ENCODE measurements around the gene SOD1.
"Not testable (repeated sequence)": the region's sequence is repeated elsewhere in the genome, so short reads cannot be mapped to it uniquely, and the experiment has no call there.

Gene SOD1

GRCh38 chr21:31659536-31660258 lies at the start of gene SOD1:
Gene SOD1 (plus strand): TSS chr21:31659693. CDS start chr21:31659770, 77 bp downstream.
- DNase-seq (ENCODE audit: low read depth, low spot score) = peak; percentile 48
- H3K27ac ChIP-seq = peak within 1 kb of the TSS; percentile 64

- DNase-seq (ENCODE audit: low read depth, low spot score) = no peak
- H3K27ac ChIP-seq = no peak overlapping the region
These were observed 48.0 kb upstream of the SOD1 start for GRCh38 chr21:31611445-31611844.

GRCh38 chr21:31612894-31613785 lies 46.4 kb upstream of the SOD1 start:
- H3K27ac ChIP-seq = no peak overlapping the region
- DNase-seq (ENCODE audit: low read depth, low spot score) = no peak

- no peak overlapping the region for H3K27ac ChIP-seq
- DNase-seq (ENCODE audit: low read depth, low spot score) = no peak
These were observed 44.8 kb upstream of the SOD1 start for GRCh38 chr21:31614705-31615104.

DNA sequence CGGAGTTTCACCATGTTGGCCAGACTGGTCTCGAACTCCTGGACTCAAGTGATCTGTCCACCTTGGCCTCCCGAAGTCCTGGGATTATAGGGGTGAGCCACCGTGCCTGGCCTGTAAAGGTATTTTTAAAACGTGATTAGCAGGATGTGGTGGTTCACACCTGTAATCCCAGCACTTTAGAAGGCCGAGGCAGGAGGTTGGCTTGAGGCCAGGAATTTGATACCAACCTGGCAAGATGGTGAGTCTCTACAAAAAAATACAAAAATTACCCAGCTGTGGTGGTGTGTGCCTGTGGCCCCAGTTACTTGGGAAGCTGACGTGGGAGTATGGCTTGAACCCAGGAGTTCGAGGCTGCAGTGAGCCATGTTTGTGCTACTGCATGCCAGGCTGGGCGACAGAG lies 43.3 kb upstream of the SOD1 start:
- no peak for DNase-seq (ENCODE audit: low read depth, low spot score)
- no peak overlapping the region for H3K27ac ChIP-seq

GRCh38 chr21:31618696-31619430 lies 40.6 kb upstream of the SOD1 start:
- no peak overlapping the region for H3K27ac ChIP-seq
- DNase-seq (ENCODE audit: low read depth, low spot score) = no peak

- no peak for DNase-seq (ENCODE audit: low read depth, low spot score)
- H3K27ac ChIP-seq = no peak overlapping the region
These were observed 37.1 kb upstream of the SOD1 start for GRCh38 chr21:31622397-31622796.

DNA sequence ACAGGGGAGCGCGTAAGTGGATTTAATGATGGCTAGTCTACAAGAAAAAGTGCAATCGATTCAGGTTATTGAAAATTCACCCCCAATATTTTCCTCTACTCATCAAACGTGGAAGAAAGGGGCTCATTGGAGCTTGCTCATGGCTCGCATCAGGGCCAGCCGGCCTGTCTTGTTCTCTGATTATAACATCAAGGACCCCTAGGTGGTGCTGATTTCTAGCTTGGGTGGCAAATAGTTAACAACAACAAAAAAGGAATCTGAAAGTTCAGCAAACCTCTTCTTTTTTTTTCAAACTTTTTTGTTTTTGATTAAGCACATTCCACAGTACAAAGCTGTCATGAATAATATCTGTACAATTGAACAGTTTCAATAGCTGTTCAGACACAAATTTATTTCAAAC lies 35.8 kb upstream of the SOD1 start:
- no peak for DNase-seq (ENCODE audit: low read depth, low spot score)
- H3K27ac ChIP-seq = no peak overlapping the region

GRCh38 chr21:31624181-31624580 lies 35.3 kb upstream of the SOD1 start:
- no peak overlapping the region for H3K27ac ChIP-seq
- no peak for DNase-seq (ENCODE audit: low read depth, low spot score)

DNA sequence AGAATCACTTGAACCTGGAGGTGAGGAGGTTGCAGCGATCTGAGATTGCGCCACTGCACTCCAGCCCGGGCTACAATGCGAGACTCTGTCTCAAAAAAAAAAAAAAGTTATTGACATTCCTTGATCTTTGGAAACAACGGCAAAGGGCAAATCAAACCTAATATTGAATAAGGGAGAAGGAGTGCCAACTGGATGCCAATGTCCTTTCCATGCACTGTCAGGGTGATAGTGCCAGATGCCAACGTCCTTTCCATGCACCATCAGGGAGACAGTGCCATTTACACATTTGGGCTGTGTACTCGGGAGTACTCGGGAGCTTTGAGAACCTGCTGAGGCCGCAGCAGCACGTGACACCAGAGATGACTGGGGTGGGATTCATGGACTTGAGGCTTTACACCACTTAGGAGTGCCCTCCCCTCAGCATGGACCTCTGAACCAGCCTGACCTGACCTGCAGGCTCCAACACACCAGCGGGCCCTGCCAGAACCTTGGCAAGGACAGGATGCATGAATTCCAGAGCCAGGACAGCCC lies 34.5 kb upstream of the SOD1 start:
- no peak overlapping the region for H3K27ac ChIP-seq
- DNase-seq (ENCODE audit: low read depth, low spot score) = no peak

- DNase-seq (ENCODE audit: low read depth, low spot score) = peak; percentile 96
- H3K27ac ChIP-seq = peak overlapping the region; percentile 32
These were observed 29.4 kb upstream of the SOD1 start for GRCh38 chr21:31629972-31630711.

DNA sequence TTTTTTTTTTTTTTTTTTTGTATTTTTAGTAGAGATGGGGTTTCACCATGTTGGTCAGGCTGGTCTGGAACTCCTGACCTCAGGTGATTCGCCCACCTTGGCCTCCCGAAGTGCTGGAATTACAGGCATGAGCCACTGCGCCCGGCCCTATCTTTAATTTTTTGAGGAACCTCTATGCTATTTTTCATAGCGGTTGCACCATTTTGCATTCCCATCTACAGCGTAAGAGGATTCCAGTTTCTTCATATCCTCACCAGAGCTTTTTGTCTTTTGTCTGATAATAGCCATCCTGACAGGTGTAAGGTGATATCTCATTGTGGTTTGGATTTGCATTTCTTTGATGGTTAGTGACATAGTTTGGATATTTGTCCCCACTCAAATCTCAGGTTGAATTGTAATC lies 27.6 kb upstream of the SOD1 start:
- not testable (repeated sequence) for H3K27ac ChIP-seq; DNase-seq (ENCODE audit: low read depth, low spot score)

- DNase-seq (ENCODE audit: low read depth, low spot score) = peak; percentile 10
- peak overlapping the region; percentile 18 for H3K27ac ChIP-seq
These were observed 24.5 kb upstream of the SOD1 start for GRCh38 chr21:31634993-31635392.

DNA sequence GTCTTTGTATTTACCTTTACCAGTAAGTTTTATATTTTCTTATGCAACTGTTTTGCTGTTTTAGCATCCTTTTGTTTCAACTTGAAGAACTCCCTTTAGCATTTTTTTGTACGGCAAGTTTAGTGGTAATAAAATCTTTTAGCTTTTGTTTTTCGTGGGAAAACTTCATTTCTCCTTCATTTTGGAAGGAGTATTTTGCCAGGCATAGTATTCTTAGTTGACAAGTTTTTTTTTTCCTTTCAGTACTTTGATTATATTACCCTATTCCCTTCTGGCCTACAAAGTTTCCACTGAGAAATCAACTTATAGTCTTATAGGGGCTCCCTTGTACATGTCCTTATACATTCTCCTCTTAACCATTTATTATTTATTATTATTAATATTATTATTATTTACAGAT lies 22.6 kb upstream of the SOD1 start:
- H3K27ac ChIP-seq = no peak overlapping the region
- DNase-seq (ENCODE audit: low read depth, low spot score) = no peak

- DNase-seq (ENCODE audit: low read depth, low spot score) = no peak
- no peak overlapping the region for H3K27ac ChIP-seq
These were observed 18.0 kb upstream of the SOD1 start for GRCh38 chr21:31641416-31641922.

GRCh38 chr21:31644643-31645042 lies 14.8 kb upstream of the SOD1 start:
- no peak overlapping the region for H3K27ac ChIP-seq
- no peak for DNase-seq (ENCODE audit: low read depth, low spot score)

DNA sequence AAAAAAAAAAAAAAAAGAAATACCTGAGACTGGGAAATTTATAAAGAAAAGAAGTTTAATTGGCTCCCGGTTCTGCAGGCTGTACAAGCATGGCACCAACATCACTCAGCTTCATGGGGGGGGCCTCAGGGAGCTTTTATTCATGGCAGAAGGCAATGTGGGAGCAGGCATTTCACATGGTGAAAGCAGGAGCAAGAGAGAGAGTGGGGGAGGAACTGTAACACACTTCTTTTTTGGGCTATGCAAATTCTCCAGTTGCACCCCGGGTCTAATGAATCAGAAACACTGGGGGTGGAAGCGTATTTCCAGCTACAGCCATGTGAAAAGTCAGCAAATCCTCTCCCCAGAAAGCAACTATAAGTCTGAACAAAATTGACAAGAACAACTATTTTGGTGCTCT lies 11.8 kb upstream of the SOD1 start:
- H3K27ac ChIP-seq = no peak overlapping the region
- DNase-seq (ENCODE audit: low read depth, low spot score) = no peak

DNA sequence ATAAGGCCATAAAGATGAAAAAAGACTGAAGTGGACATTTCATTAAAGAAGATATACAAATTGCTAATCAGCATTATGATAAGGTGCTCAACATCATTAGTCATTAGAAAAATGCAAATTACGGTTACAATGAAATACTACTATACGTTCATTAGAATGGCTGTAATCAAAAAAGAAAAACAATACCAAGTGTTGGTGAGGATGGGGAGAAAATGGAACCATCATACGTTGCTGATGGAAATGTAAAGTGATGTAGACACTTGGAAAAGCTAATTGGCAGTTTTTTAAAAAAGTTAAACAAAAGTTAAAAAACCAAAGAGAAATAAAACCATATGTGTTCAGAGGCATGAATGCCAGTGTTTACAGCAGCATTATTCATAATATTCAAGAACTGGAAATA lies 8.6 kb upstream of the SOD1 start:
- H3K27ac ChIP-seq = no peak overlapping the region
- DNase-seq (ENCODE audit: low read depth, low spot score) = no peak

DNA sequence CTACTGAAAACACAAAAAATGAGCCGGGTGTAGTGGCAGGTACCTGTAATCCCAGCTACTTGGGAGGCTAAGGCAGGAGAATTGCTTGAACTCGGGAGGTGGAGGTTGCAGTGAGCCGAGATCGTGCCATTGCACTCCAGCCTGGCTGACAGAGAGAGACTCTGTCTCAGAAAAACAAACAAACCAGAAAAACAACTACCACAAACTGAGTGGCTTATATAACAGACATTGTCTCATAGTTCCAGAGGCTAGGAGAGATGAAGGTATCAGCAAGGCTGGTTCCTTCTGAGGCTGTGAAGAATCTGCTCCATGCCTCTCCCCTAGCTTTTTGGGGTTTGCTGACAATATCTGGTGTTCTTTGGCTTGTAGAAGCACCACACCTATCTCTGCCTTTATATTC lies 8.0 kb upstream of the SOD1 start:
- not testable (repeated sequence) for DNase-seq (ENCODE audit: low read depth, low spot score); H3K27ac ChIP-seq

- no peak overlapping the region for H3K27ac ChIP-seq
- DNase-seq (ENCODE audit: low read depth, low spot score) = no peak
These were observed 5.2 kb upstream of the SOD1 start for GRCh38 chr21:31654340-31654739.

All from epithelial cell of prostate (primary cell).